Stimulated activated CD4-positive, alpha-beta T cell treated with anti-CD3 and anti-CD28 coated beads, Interleukin-4, amount 100 ng/mL, for 48 hours (primary cell): ENCODE data around the gene LRP6.
"Not testable (repeated sequence)": the region's sequence is repeated elsewhere in the genome, so short reads cannot be mapped to it uniquely, and the experiment has no call there.

Experiments used
- DNase-seq, 2 donors: peaks; one replicate each; pipeline ENCODE4 v3.0.0-alpha.2; 2020; ENCODE audit warnings: low read depth in 2 of 2

LRP6 gene

DNA sequence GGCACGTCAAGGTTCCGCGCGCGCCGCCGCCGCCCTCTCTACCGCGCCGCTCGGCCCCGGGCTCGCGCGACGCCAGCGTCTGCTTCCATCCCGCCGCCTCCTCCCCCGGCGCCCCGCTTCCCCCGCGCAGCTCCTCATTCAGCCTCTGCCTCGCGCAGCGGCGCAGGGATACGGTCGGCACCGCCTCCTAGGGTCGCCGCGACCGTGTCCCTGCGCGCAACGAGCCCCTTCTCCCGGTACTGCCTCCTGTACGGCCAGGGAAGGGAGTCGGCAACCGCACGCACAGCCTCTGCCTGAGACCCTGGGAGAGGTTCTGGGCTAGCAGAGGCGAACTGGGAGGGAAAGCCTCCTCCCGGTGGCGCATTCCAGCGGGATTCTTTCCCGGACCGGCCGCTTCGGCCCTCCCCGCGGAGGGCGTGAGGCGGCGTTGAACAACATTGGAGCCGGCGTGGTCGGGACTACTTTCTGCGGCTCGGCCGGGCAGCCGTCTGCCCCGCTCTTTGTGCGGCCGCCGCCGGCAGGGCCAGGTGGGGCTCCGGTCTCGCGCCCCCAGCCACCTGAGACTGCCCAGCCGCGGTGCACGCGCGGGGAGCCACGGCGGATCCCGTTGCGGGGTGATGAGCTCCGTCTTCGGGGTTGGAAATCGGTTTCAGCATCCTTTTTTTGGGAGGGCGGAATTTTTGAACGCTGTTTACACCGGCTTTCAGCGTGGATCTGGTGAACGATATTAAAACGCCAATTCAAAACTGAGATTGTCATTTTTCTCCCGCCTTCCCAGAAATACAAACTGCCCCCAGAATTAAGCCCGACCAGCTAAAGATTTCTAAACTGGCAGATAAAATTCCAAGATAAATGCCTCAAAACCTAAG is at the start of gene LRP6:
Gene LRP6, minus strand, starts transcription at position 172 of the 869 bp plus-strand sequence. CDS start 309 bp downstream, outside the sequence.
- peak; percentile 69 to 82 for DNase-seq

DNA sequence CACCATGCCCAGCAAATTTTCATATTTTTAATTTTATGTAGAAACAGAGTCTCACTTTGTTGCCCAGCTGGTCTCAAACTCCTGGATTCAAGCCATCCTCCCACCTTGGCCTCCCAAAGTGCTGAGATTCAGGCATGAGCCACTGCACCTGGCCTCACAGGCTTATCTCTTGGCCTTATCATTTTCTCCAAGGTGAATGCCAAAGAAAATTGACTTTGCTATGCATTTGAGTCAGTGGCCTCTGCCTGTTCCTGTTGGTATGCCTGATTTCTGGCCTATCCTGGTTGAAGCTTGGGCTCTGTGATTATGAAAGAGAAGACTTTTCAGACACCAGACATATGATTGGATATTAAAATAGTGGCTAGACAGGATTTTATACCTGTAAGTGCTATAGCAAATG is 49.0 kb upstream of the LRP6 start:
- DNase-seq, result no peak

DNA sequence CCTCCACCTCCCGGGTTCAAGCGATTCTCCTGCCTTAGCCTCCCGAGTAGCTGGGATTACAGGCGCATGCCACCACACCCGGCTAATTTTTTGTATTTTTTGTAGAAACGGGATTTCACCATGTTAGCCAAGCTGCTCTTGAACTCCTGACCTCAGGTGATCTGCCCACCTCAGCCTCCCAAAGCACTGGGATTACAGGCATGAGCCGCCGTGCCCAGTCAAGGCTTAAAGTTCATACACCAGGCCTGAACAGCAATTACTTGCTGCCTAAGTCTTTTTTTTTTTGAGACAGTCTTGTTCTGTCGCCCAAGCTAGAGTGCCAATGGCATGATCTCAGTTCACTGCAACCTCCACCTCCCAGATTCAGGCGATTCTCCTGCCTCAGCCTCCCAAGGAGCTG is 43.9 kb upstream of the LRP6 start:
- not testable (repeated sequence) for DNase-seq

DNA sequence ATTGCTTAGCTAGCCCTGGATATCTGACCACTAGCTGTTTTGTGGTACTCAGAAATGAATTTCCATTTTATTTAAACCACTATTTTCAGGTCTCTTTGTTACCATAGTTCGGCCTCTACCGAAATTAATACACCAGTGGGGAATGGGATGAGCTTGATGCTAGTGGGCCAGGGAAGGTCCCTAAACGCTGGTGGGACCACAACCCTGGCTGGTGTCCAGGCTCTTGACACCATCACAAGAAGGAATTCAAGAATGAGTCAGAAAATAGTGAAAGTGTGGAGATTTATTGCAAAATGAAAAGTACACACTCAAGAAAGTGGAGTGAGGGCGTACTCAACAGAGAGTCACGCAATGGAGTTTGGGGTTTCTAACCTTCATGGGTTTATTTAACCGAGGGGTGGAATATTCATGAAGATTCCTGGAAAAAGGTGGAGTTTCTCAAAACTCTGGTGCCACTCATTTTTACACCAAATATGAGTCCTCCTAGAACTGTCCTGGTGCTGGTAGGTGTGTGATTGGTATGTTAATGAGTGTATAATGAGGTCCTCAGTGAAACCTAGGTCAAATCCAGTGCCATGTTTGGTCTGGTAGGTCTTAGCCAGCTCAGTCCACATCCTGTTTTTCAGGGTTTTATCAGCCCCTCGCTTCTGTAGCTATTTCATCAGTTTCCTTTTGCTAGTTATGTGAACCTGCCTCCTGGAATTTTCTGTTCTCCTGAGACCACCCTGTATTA is 38.9 kb upstream of the LRP6 start:
- no peak for DNase-seq

DNA sequence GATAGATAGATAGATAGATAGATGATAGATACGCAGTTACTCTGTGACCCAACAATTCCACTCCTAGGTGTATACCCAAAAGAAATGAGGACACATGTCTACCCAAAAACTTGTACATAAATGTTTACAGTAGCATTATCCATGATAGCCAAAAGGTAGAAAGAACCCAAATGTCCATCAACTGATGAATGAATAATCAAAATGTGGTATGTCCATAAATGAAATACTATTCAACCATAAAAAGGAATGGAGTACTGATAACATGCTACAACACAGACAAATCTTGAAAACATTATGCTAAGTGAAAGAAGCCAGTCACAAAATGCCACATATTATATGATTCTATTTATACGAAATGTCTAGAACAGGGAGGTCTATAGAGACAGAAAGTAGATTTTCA is 36.1 kb upstream of the LRP6 start:
- no peak for DNase-seq

DNA sequence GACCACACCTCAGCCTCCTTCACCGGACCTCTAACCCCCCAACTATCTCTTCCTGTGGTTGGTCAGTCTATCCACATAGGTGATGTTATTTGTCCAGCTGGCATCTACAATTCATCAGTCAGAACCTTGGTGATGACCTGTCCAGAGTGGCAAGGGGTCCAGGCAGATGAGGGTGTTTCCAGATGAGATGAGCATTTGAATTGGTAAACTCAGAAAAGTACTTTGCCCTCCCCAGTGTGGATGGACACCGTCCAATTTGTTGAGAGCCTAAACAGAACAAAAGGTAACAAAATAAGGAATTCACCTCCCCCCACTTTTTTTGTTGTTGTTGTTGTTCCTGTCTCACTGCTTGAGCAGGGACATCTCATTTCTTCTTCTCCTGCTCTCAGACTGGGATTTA is 34.3 kb upstream of the LRP6 start:
- no peak for DNase-seq

DNA sequence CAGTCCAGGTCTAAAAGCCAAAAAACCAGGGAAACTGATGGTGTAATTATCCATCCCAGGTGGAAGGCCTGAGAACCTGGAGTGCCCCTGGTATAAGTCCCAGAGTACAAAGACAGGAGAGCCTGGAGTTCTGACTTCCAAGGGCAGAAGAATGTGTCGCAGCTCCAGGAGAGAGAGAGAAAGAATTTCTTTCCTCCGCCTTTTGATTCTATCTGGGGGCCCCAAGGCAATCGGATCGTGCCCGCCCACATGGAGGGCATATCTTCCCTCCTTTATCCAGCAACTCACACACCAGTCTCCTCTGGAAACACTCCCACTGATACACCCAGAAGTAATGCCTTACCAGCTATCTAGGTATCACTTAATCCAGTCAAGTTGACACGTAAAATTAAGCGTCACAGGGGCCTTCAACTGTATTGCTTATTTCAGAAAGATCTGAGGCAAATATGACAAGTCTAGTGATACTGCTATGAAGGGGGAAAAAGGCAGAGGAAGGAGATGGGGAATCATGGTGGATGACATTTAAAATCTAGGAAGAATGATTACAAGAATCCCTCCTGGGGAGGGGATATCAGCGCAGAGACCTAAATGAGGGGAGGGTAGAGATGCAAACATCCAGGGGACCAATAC is 30.5 kb upstream of the LRP6 start:
- DNase-seq, result no peak

DNA sequence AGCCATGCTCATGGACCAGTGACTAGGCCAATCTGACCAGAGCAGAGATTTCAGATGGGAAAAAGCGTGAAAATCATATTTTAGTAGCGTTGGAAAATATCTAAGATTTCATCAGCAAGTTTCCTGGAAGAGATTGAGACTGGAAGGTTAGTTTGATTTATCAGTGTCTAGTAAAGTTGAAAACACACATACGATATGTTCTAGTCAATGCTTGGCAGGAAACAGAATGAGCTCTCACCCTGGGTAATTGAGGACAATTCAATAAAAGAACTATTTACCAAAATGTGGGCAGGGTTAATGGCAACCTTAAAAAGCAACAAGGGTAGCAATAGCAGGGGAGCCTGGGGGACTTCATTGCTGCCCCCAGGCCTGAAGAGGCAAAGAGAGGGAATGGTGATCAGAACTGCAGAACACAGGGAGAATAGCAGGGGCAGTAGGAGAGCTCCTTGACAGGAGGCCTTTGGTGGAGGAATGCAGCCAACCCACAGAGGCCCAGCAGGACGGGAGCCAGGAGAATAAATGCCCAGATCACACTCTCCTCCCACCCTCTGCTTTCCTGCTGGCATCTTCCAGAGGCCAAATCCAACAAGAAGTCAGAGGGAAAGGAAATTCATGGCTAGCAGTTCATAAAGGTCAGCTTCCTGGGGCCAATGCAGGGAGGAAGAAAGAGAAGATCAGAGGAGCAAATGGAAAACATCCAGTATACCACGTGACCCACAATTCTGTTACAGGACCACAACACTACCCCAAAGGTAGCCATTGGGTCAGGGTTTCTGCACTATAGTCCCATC is 27.6 kb upstream of the LRP6 start:
- DNase-seq, result no peak

DNA sequence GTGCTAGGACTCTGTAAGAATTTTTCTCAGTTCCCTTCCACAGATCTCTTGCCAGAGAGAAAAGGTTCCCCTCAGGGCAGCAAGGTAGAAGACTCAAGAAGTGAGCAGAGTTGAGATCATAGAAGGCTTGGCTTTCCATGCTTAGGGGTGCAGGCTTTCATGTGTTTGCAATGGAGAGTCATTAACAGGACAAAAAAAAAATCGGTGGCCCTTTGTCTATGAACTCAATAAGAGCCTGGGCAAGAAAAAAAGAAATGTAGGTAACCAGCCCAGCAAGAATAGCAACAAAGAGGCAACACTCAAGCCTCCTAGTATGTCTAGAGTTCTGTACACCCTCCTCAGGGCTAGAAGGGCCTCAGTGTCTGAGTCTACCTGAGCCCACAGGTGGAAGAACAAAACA is 23.4 kb upstream of the LRP6 start:
- DNase-seq, result no peak

DNA sequence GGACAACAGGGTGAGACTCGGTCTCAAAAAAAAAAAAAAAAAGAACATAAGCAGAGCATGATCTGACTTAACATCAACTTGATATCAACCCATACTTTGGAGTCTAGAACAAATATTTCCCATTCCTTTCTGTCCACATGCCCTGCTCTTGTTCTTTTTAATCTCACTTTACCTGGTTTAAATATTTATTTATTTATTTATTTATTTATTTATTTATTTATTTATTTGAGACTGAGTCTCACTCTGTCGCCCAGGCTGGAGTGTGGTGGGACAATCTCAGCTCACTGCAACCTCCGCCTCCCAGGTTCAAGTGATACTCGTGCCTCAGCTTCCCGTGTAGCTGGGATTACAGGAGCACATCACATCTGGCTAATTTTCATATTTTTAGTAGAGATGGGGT is 19.6 kb upstream of the LRP6 start:
- no peak for DNase-seq

DNA sequence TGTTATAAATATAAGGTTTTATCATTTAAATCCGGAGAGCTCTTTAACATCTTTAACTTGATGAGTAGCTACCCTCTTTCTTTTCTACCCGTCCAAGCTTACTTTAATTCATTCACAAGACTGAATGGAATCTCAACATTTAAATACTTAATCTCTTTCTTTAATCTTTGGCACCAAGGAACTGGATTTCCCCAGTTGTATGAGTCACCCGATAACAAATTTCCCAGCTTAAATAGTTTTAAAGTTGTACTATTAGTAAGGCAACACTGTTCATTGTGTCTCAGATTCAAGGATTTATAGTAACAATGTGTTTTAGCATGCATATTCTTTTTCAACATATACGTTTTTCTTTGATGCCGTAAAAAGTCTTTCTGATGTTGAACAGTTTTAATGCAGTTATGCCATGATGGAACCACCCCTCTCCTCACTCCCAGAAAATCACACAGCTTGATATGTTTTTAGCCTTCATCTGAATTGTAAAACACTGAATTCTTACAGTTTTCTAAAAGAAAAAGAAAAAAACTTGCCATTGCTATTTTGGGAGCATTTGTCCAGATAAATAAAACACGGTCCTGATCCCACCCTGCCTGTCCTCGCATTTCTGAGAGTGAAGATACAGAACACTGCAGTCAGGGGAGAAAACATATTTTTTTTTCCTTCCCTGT is 16.0 kb upstream of the LRP6 start:
- DNase-seq, result no peak

DNA sequence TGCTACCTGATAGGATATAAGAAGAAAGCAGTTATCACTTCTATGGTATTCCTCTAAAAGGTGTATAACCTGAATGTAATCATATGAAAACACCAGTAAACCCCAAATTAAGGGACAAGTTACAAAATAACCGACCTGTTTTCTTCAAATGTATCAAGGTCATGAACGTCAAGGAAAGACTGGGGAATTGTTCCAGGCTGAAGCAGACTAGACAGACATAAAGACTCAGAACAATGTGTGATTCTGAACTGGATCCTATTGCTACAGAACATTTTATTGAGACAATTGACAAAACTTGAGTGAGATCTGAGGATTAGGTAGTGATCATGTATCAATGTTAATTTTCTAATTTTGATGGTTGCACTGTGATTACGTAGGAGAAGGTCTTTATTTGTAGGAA is 15.4 kb upstream of the LRP6 start:
- DNase-seq, result no peak

DNA sequence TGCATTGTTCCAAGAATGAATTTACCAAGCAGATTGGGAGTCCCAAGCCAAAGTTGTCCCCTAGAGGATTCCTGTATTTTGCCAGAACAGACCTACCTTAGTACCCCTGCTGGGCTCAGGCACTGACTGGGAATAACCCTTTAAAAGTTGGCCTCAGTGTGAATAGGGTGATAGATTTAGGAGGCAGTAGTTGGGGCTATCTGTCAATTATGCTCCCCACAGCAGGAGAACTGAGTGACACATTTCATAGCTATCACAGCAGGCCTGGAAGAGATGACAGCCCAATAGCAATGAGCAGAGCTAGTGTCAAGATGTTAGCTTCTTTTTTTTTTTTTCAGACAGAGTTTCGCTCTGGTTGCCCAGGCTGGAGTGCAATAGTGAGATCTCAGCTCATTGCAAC is 14.3 kb upstream of the LRP6 start:
- DNase-seq, result no peak

DNA sequence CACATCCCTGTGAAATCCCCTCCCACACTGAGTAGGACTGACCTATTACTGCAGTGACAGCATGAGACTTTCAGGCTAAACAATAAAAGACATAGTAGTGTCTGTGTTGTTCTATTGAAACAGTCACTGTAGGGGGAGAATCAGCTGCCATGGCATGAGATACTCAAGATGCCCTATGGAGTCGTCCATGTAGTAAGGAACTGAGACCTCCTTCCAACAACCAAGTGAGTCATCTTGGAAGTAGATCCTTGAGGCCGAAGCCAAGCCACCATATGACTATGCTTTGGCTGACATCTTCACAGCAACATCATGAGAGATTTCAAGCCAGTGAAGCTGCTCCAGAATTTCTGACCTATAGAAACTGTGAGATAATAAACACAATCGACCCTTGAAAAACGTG is 12.1 kb upstream of the LRP6 start:
- DNase-seq, result no peak

DNA sequence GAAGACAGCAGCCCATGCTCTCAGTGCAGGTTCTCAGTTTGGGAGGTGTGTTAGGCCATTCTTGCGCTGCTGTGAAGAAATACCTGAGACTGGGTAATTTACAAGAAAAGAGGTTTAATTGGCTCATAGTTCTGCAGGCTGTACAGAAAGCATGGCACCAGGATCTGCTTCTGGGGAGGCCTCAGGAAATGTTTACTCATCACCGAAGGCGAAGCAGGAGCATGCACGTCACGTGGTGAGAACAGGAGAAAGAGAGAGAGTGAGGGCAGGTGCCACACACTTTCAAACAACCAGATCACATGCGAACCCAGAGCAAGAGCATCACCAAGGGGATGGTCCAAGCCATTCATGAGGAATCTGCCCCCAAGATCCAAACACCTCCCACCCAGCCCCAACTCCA is 9.0 kb upstream of the LRP6 start:
- no peak for DNase-seq

DNA sequence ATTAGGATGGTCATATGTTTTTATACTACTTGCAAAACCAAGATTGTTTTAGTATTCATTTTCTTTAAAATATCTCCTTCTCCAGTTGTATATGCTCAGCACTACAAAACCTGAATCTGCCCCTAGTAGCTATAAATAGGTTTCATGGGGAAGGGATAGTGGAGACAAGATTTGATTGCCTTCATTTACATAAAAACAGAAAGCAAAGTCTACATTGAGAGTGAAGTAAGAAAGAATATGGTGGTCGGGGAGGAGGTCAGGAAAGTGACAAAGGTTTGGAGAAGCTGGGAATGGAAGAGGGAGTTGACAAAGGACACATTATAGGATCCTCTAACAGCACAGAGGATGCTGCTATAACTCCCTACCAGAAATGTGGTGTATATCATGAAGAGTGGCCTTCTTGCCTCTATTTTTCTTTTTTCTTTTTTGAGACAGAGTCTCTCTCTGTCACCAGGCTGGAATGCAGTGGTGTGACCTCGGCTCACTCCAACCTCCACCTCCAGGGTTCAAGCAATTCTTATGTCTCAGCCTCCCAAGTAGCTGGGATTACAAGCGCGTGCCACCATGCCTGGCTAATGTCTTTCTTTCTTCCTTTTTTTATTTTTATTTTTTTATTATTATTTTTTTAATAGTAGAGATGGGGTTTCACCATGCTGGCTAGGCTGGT is 6.6 kb upstream of the LRP6 start:
- DNase-seq, result no peak

DNA sequence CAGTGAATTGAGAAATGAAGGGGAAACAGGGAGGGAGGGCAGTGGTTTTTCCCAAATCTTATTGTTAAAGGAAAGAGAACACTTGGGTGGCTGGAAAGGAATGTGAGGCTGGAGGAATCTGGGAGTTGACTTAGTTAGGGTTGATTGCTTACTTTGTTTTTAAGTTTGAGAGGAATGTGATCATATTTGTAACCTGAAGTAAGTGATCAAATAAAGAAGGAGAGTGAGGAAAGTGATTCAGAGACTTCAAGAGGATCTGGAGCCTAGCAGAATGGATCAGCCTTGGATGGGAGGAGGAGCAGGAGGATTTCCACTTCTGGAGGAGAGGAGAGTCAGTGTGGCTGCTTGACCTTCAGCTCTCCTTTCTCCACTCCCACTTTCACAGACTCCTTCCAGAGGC is 6.0 kb upstream of the LRP6 start:
- no peak for DNase-seq

DNA sequence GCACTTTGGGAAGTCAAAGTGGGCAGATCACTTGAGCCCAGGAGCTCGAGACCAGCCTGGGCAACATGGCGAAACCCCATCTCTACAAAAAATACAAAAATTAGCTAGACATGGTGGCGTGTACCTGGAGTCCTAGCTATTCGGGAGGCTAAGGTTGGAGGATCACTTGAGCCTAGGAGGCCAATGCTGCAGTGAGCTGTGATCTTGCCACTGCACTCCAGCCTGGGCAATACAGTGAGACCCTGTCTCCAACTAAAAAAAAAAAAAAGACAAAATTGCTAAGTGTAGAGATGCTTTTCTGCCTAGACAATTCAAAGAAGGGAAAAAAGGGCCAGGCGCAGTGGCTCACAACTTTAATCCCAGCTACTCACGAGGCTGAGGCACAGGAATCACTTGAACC is 3.4 kb upstream of the LRP6 start:
- no peak for DNase-seq

DNA sequence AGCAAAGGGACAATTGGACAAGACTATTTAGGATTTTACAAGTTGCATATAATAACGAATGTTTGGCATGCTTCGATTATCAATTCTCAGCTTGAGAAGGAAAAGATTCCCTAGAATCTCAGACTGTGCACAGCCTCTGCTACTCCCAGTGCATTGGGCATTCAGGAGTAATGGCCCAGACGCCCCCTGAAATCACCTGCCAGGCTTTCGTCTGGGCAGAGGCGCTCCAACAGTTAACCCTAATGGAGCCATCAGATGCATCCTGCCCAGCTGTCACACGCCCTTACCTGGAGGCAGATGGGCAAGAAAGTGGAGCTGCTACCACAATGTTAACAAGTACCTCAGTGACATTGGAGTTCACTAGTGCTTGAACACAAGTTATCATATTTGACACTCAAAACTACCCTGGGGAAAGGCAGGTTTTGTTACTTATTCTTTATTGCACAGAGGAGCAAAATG is 927 bp upstream of the LRP6 start:
- no peak for DNase-seq

DNA sequence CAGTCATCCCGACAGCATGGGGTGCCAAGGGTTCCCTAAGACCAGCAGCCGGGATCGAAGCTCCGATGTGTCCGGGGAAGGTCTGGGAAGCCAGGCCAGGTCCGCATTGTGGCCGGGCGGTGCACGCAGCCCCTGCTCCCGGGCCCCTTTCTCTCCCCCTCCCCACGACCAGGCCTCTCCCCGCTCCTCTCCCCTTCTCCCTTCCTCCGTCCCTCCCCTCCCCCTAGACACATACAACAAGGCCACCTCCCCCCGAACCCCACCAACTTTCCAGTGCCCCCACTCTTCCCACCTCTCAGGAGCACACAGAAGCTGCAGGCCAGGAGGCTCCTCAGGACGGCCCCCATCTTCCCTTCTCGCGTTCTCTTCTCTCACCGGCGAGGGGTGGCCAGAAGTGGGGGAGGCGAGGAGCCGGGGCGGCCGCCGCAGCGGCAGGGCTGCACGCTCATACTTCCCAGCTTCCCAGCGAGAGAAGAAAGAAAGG is 413 bp downstream of the LRP6 start:
- no peak for DNase-seq
